GM12801 (cell line): ENCODE measurements around the gene BCL3.

ENCODE experiments used
- TF ChIP-seq, protein P1 (sequence below): IDR thresholded peaks from one replicate; pipeline ENCODE4 v1.5.1; 2011; ENCODE audit warnings: control low read depth; ENCODE audit not compliant: insufficient read length; ENCODE audit errors: extremely low read depth

BCL3 gene

GRCh38 chr19:44717603-44718002, 30.9 kb upstream of the BCL3 start:
- TF ChIP-seq, protein P1, sequence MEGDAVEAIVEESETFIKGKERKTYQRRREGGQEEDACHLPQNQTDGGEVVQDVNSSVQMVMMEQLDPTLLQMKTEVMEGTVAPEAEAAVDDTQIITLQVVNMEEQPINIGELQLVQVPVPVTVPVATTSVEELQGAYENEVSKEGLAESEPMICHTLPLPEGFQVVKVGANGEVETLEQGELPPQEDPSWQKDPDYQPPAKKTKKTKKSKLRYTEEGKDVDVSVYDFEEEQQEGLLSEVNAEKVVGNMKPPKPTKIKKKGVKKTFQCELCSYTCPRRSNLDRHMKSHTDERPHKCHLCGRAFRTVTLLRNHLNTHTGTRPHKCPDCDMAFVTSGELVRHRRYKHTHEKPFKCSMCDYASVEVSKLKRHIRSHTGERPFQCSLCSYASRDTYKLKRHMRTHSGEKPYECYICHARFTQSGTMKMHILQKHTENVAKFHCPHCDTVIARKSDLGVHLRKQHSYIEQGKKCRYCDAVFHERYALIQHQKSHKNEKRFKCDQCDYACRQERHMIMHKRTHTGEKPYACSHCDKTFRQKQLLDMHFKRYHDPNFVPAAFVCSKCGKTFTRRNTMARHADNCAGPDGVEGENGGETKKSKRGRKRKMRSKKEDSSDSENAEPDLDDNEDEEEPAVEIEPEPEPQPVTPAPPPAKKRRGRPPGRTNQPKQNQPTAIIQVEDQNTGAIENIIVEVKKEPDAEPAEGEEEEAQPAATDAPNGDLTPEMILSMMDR = no peak

DNA sequence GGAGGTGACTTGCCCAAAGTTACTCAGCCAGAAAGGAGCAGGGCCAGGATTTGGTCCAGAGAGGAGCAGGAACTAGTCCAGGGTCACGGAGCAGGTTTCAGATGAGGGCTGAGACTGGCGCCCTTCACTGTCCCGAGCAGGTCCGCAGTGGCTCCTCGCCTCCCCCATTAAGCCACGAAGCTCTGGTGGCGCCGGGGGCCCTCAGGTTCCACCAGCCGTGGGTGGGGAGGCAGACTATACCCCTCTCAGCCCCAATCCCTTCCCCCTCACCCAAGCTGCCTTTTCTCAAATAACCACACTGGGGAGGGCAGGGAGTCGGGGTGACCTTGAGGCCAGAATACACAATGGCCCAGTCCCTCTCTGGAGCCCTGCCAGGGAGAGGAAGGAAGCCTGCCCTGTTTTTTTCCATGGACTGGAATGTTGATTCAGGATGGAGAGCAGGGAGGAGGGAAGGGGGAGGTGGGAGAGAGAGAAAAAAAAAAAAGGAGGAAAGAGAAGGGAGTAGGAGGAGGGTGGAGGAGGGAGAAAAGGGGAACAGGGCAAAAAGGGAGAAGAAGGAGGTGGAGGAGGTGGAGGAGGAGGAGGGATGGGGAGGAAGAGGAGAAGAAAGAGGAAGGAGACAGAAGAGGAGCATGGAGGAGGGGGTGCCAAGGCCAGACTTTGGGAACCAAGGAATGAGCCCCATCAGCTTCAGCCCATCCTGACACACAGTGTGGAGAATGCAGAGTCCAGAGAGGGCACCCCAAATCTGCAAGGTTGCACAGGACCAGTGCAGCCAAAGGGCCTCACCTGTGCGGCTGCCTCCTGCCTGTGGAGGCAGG, 29.9 kb upstream of the BCL3 start:
- TF ChIP-seq, protein P1 = no peak

- TF ChIP-seq, protein P1 = no peak
Measured at GRCh38 chr19:44719262-44719701, 29.2 kb upstream of the BCL3 start.

GRCh38 chr19:44720945-44721344, 27.6 kb upstream of the BCL3 start:
- TF ChIP-seq, protein P1 = no peak

- TF ChIP-seq, protein P1 = no peak
Measured at GRCh38 chr19:44722131-44723121, 26.1 kb upstream of the BCL3 start.

- TF ChIP-seq, protein P1 = no peak
Measured at GRCh38 chr19:44723299-44723951, 25.1 kb upstream of the BCL3 start.

DNA sequence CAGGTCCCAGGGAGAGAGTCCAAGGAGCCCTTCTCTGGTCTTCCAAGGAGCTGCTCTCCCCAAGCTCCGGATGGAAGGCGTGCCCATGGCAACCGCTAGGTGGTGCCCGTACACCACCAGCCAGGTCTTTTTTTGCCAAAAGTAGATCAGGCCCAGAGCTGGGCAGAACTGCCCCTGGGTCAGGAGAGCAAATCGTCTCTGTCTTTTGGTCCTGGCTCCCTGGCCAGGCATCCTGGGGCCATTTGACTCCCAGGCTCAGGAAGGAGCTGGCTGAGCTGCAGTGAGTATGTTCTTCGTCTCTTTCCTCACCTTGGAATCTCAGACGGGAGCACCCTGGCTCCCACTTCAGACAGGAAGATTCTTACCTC, 24.6 kb upstream of the BCL3 start:
- TF ChIP-seq, protein P1 = peak; percentile 34
